HepG2 (cell line): ENCODE results near the gene KLF3. TPM values are rescaled to one million over a fixed set of nuclear protein-coding genes. Genes with fewer than 3 reads are reported as not detected.

Experiments used
- ATAD3A ChIP-seq: sonication (generic); formaldehyde crosslinking; IDR thresholded peaks from 2 replicates; pipeline ENCODE4 v1.4.0; 2020; ENCODE audit warnings: missing genetic modification reagents
- KDM4B ChIP-seq: sonication (generic); formaldehyde crosslinking; IDR thresholded peaks from 2 replicates; pipeline ENCODE4 v1.4.0; 2020; ENCODE audit warnings: missing genetic modification reagents
- MLXIP ChIP-seq: sonication (generic); formaldehyde crosslinking; IDR thresholded peaks from 2 replicates; pipeline ENCODE4 v1.9.0; 2021; ENCODE audit warnings: missing genetic modification reagents, borderline replicate concordance
- MYC ChIP-seq: sonication (generic); formaldehyde crosslinking; IDR thresholded peaks from 2 replicates; pipeline ENCODE4 v1.9.0; 2021; ENCODE audit warnings: missing genetic modification reagents, borderline replicate concordance
- SNAPC2 ChIP-seq: sonication (generic); formaldehyde crosslinking; IDR thresholded peaks from 2 replicates; pipeline ENCODE4 v1.8.1; 2022; ENCODE audit warnings: mild to moderate bottlenecking, missing genetic modification reagents
- SP140L ChIP-seq: sonication (generic); formaldehyde crosslinking; IDR thresholded peaks from 2 replicates; pipeline ENCODE4 v1.4.0; 2020; ENCODE audit warnings: missing genetic modification reagents, borderline replicate concordance
- ZNF280D ChIP-seq: sonication (generic); formaldehyde crosslinking; IDR thresholded peaks from 2 replicates; pipeline ENCODE4 v1.5.1; 2020; ENCODE audit warnings: mild to moderate bottlenecking, missing genetic modification reagents
- ZNF329 ChIP-seq: sonication (generic); formaldehyde crosslinking; IDR thresholded peaks from 2 replicates; pipeline ENCODE4 v1.9.0; 2021; ENCODE audit warnings: low read depth, mild to moderate bottlenecking, missing genetic modification reagents
- ZNF75D ChIP-seq: sonication (generic); formaldehyde crosslinking; IDR thresholded peaks from 2 replicates; pipeline ENCODE4 v1.8.1; 2023; ENCODE audit warnings: missing genetic modification reagents, mild to moderate bottlenecking, borderline replicate concordance
- polyA plus RNA-seq, 8 experiments: library from polyadenylated mRNA; depleted of rRNA in 3 of 8; stranded (reverse) in 7 of 8; unstranded in 1 of 8; fragments of >200 nt; fragmentation: Illumina TruSeq in 4 of 8; extraction: Trizol in 4 of 8; gene quantifications; 2 replicates each; pipeline versions ENCODE4 v1.2.1 to v1.2.3, GENCODE V29; 2011 to 2016; ENCODE audit warnings: low read depth in 4 of 8, missing spikeins in 1 of 8, mixed read lengths in 1 of 8; ENCODE audit not compliant: insufficient read depth in 1 of 8
- total RNA-seq, 5 experiments: library from RNA; depleted of rRNA; stranded (reverse); fragments of >200 nt; fragmentation: Illumina TruSeq; extraction: Trizol; gene quantifications; 2 replicates each; pipeline ENCODE4 v1.2.3, GENCODE V29; 2016; ENCODE audit warnings: low read depth in 1 of 5
- TF ChIP-seq, protein P1 (sequence below): sonication (generic); formaldehyde crosslinking; IDR thresholded peaks from 2 replicates; pipeline ENCODE4 v1.5.0; 2020; ENCODE audit warnings: missing genetic modification reagents, mild to moderate bottlenecking, borderline replicate concordance
- TF ChIP-seq, protein P2 (sequence below), 2 experiments: sonication (generic) in 1 of 2; formaldehyde crosslinking in 1 of 2; IDR thresholded peaks; 2 replicates each; pipeline versions ENCODE4 v1.6.1 to v1.9.0; 2014 to 2022; ENCODE audit warnings: antibody characterized with exemption in 1 of 2, borderline replicate concordance in 1 of 2, inconsistent platforms in 1 of 2, low read depth in 1 of 2, missing genetic modification reagents in 1 of 2
- TF ChIP-seq, protein P3 (sequence below): IDR thresholded peaks from 2 replicates; pipeline ENCODE4 v1.6.1; 2016

KLF3 gene
- total and polyA plus RNA-seq, 2 of the 13 experiments (the other 11 are each of a cell fraction or from before 2014, with no cell fraction given) = 29.1 to 37.8 TPM

DNA sequence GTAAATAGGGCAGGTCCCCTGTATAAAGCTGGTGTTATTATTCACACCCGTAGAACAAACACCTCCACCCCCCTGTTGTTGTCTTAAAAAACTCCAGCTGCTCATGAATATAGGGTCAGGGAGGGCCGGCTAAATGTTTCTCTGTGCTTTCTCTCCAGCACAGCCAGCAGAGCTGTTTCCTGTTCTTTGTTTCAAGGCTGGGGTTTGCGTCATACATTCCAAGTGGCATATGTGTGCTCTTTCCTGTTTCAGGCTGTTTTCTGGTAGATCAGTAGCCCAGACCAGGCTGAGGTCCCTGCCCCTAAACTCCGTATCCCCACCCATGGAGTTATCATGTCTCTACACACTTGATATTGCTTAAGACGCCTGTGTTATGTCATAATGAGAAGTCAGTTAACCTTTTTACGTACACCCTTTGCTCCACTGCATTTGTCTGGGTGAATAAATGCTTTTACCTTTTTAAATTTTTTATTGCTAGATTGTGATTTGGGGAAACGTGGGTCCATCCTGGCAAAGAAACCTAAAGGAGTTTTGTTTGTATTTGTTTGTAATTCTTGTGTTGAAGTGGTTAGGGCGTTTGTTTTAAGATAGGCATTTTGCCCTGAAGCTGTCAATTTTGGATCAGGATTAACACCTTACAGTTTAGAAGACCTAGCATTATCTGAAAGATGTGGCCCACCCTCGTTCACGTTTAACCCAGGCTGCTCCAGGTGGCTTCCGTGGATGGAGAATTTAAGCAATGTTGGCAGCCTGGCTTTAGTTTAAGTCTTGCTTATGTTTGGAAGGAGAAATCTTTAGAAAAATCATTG lies 3.3 kb downstream of the KLF3 start (continued):
- TF ChIP-seq KDM4B (CRISPR knock-in tag) (peak; percentile 25; the same call in 1 of the 2 replicates), ZNF329 (CRISPR knock-in tag) (no peak; the same call in 1 of the 2 replicates), SNAPC2 (CRISPR knock-in tag) (peak; percentile 29; the same call in 1 of the 2 replicates), MLXIP (CRISPR knock-in tag) (no peak), ZNF280D (peak; percentile 65; the same call in 1 of the 2 replicates), ZNF75D (no peak), MYC (peak; percentile 56; the same call in 1 of the 2 replicates), ATAD3A (CRISPR knock-in tag) (no peak), SP140L (CRISPR knock-in tag) (no peak)
- TF ChIP-seq, protein P1, sequence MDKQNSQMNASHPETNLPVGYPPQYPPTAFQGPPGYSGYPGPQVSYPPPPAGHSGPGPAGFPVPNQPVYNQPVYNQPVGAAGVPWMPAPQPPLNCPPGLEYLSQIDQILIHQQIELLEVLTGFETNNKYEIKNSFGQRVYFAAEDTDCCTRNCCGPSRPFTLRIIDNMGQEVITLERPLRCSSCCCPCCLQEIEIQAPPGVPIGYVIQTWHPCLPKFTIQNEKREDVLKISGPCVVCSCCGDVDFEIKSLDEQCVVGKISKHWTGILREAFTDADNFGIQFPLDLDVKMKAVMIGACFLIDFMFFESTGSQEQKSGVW (CRISPR knock-in tag) = no peak
- TF ChIP-seq, protein P2, sequence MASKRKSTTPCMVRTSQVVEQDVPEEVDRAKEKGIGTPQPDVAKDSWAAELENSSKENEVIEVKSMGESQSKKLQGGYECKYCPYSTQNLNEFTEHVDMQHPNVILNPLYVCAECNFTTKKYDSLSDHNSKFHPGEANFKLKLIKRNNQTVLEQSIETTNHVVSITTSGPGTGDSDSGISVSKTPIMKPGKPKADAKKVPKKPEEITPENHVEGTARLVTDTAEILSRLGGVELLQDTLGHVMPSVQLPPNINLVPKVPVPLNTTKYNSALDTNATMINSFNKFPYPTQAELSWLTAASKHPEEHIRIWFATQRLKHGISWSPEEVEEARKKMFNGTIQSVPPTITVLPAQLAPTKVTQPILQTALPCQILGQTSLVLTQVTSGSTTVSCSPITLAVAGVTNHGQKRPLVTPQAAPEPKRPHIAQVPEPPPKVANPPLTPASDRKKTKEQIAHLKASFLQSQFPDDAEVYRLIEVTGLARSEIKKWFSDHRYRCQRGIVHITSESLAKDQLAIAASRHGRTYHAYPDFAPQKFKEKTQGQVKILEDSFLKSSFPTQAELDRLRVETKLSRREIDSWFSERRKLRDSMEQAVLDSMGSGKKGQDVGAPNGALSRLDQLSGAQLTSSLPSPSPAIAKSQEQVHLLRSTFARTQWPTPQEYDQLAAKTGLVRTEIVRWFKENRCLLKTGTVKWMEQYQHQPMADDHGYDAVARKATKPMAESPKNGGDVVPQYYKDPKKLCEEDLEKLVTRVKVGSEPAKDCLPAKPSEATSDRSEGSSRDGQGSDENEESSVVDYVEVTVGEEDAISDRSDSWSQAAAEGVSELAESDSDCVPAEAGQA (IDR thresholded peaks at IDR 0.05; ENCODE audit: low read depth) = peak; percentile 76
- TF ChIP-seq, protein P2 (CRISPR knock-in tag; IDR thresholded peaks at IDR 0.05; ENCODE audit: borderline replicate concordance) = peak; percentile 54; the same call in 1 of the 2 replicates
- TF ChIP-seq, protein P3, sequence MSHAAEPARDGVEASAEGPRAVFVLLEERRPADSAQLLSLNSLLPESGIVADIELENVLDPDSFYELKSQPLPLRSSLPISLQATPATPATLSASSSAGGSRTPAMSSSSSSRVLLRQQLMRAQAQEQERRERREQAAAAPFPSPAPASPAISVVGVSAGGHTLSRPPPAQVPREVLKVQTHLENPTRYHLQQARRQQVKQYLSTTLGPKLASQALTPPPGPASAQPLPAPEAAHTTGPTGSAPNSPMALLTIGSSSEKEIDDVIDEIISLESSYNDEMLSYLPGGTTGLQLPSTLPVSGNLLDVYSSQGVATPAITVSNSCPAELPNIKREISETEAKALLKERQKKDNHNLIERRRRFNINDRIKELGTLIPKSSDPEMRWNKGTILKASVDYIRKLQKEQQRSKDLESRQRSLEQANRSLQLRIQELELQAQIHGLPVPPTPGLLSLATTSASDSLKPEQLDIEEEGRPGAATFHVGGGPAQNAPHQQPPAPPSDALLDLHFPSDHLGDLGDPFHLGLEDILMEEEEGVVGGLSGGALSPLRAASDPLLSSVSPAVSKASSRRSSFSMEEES = 0 out of 2 replicates have a peak, but pooled peaks have one; percentile 66
